Breast epithelium (tissue), 3 donors: Measurements from ENCODE around the gene NRG3.

ENCODE experiments used
- CTCF ChIP-seq, 3 donors: fragments of 450-650 bp; IDR thresholded peaks; one replicate each; pipeline ENCODE4 v1.5.1; 2016 to 2017; ENCODE audit warnings: antibody characterized with exemption in 3 of 3, mild to moderate bottlenecking in 3 of 3, moderate library complexity in 3 of 3
- POLR2A ChIP-seq: fragments of 450-650 bp; IDR thresholded peaks from one replicate; pipeline ENCODE4 v1.6.1; 2016; ENCODE audit warnings: antibody characterized with exemption, mild to moderate bottlenecking, moderate library complexity
- POLR2AphosphoS5 ChIP-seq, 3 donors: sonication (generic); formaldehyde crosslinking; IDR thresholded peaks; one replicate each; pipeline ENCODE4 v1.6.1; 2017; ENCODE audit warnings: antibody characterized with exemption in 3 of 3

DNA sequence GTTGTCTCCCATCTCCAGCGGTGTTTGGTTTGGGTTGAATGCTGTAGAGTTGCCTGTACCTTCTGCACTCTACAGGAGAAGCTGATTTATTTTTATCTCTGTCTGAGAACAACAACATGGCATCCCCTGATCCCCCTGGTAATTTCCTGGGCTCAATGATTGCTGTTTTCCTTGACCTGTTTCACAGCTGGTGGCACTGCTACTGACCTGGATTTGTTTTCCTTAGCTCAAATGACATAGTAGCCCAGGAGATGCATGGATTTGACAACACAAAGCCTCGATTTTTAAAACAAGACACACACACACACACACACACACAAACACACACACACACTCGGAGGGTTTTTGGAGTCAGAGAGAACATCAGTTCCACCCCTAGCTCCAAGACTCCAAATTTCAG lies 301.6 kb downstream of the NRG3 start:
- no peak for TF ChIP-seq POLR2A
- no peak for TF ChIP-seq CTCF (IDR thresholded peaks at IDR 0.05)
- TF ChIP-seq POLR2AphosphoS5 (IDR thresholded peaks at IDR 0.05): no peak
